Vagina (tissue), 2 donors: ENCODE data around the gene RPL18.

ENCODE experiments used
- CTCF ChIP-seq, 3 experiments: fragments of 450-650 bp in 2 of 3; fragments of 200-600 bp in 1 of 3; sonication (generic) in 1 of 3; IDR thresholded peaks; one replicate each; pipeline ENCODE4 v1.5.1; 2017 to 2019; ENCODE audit warnings: antibody characterized with exemption in 3 of 3, mild to moderate bottlenecking in 2 of 3, moderate library complexity in 2 of 3
- POLR2AphosphoS5 ChIP-seq, 2 donors: sonication (generic); formaldehyde crosslinking; IDR thresholded peaks; one replicate each; pipeline ENCODE4 v1.9.0; 2017; ENCODE audit warnings: antibody characterized with exemption in 2 of 2, mild to moderate bottlenecking in 2 of 2, low read depth in 1 of 2; ENCODE audit not compliant: insufficient read depth in 1 of 2

GRCh38 chr19:48588670-48589401, 30.1 kb downstream of the RPL18 start:
- TF ChIP-seq CTCF (IDR thresholded peaks at IDR 0.05): peak; percentile 60 to 92 (median 81)
- TF ChIP-seq POLR2AphosphoS5 (IDR thresholded peaks at IDR 0.05; ENCODE audit: insufficient read depth in 1 of 2, low read depth in 1 of 2): peak; percentile 58 to 69
